GM19468 (cell line): ENCODE data around the gene DNAJA4.

Source experiments
- ATAC-seq: cut with Tn5 transposase; IDR thresholded peaks from one replicate; pipeline ENCODE4 v1.9.1; 2021; ENCODE audit warnings: mild to moderate bottlenecking, moderate library complexity, moderate number of reproducible peaks; ENCODE audit not compliant: unreplicated experiment; ENCODE audit errors: extremely low read depth

The DNAJA4 gene

DNA sequence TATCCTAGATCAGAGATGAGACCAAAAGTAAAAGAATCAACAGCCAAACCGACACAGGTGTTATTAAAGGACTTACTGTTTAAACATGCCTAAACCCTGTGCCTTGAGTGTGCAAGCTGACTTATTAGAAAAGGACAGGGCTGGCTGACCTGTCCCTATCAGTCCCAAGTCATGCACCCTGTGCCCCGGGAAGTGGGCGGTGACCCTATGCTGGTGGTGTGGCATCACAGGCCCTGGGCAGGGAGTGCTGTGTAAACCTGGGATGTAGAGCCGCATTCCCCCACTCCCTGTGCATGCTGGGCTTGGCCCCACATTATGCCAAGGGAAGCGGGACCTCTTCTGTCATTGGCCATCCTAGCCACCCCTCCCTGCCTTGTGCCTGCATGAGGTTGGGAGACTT lies 10.6 kb downstream of the DNAJA4 start:
- no peak for ATAC-seq

DNA sequence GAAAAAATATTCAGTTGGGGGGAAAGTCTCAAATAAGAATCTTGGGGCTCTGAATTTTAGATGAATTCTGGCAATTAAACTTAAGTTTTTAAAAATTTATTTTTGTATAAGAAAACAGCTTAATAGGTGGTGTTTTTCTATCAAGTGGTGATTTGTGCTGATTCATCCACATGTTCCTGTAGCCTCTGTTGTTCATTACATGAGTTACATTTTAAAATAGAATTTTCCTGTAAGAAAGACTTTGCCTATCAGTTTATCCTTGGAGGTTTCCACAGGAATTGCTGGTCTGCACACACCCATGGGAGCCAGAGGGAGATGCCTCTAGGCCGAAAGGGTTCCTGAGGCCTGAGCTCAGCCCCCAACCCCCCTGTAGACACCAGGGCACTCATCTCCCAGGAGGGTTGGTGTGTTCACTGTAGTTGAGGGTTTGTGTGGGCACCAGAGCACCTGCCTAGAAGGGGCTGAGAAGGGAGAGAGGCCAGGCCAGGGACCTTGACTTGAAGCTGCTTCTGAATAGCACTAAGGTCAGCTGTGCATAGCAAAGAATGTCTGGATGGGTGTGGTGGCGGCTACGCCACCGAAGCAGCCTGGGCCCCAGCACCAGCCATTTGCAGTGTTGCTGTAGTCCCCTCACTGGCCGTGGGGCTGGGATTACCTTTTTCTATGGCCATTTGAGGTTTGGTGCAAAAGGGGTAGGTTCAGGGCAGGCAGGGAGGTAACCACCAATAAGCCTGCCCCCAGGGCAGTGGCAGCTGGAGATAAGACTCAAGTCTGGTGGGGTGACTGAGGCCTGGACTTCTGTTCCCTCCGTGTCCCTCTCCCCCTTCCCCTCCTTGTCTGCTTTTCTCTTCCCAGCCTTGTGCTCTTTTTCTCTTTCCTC lies 11.9 kb downstream of the DNAJA4 start:
- no peak for ATAC-seq

DNA sequence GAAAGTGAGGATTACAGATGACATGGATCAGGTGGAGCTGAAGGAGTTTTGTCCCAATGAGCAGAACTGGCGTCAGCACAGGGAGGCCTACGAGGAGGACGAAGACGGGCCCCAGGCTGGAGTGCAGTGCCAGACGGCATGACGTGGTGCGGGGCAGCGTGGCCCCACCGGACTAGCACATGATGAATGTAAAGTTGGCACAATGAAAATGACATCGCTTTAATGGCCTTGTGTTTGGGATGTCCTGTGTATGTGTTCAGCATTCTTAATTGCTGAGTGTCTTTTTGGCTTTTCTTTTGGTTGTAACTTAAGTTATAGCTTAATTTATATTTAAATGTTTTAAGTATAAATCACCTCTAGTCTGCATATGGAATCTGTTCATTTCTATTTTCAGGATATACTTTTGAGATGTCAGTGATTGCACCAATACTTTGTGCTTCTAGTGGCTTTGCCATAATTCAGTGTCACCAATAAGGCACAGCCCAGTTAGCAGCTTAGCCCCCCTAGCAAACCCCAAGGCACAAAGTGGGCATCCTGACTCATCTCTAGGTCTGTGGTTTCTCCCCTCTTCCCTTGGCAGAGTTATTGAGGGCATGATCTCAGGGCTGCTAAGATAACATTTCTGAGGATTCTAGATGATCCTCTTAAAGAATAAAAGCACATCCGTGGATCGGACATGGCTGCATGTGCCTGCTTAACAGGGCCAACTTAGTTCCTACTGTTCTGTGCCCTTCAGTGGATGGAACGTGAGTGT lies 16.1 kb downstream of the DNAJA4 start:
- ATAC-seq = no peak

DNA sequence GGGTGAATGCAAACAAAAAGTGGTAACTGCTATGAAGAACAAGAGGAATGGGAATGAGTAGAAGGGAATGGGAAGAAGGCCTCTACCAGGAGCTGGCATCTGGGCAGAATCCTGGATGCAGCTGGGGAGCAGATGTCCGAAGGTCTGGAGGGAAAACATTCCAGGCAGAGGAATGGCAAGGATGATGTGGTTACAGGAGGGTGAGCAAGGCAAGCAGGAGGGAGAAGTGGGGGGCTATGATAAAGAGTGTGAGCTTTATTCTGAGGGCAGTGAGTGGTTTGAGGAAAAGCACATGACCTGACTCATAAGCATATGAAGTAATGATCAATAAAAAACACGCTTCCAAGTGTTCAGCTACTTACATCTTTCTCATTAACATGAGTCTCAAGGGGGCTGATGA lies 18.0 kb downstream of the DNAJA4 start:
- no peak for ATAC-seq

DNA sequence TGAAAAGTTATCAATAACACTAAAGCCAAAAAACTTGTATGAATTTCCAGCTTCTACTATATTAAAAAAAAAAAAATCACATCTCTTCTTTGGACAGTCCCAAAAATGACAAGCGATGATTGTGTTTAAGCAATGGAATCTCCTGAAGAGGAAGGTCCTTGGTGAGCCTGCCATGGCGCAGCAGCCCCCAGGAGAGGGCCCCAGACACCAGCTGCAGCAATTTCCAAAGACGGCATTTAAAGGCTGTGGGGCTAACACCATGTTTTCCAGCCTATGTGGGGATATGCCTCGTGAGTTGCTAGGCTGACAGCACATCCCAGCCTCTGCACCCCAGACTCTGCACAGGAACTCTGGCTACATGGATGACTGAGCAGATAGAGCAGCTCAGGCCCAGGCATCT lies 20.4 kb downstream of the DNAJA4 start:
- no peak for ATAC-seq

DNA sequence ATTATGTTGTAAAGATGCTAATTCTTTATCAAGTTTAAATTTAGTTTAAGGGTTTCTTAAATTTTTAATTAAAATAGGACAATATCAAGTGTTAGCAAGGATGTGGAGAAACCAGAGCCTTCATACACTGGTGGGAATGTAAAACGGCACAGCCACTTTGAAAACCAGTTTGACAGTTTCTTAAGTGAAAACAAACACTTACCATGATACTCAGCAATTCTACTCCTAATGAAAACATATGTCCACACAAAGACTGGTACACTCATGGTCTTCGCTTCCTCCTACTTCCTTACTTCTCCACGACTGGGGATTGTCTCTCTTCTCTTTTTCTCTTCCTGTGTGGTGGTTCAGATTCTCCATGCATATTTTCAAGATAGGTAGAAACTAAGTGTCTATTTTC lies 25.9 kb downstream of the DNAJA4 start:
- ATAC-seq = no peak

DNA sequence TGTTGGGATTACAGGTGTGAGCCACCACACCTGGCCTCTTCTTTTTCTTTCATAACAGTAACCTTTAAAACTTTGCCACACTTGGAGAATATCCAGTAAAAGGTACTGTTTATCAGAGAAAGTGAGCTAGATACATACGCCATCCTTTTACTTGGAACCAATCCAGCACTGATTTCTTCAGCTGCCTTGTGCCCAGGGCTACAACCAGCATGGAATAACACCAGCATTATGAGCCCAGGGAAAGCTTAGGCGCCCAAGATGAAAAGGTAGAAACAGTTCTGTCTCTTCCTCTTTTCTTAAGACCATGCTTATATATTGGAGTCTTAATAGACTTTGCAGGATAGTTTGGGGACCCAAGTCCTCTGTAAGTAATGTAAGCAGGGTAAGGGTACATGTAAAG lies 26.7 kb downstream of the DNAJA4 start:
- no peak for ATAC-seq

DNA sequence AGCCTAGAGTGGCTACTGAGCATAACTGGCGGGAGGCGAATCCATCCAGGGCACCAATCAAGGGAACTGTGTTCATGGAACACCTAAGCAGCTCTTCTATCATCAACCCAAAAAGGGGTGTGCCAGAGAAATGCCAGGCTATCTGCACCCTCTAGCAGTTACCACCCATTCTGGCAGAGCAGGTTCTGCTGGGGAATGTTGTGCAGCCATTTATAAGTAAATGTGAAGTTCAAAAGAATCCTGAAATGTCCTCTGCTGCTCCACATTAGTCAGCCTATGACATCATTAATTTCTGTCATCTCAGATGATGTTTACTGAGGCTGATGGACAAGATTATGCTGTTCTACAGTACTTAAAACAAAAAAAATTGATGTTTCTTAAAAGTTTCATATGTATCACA lies 27.3 kb downstream of the DNAJA4 start:
- no peak for ATAC-seq

DNA sequence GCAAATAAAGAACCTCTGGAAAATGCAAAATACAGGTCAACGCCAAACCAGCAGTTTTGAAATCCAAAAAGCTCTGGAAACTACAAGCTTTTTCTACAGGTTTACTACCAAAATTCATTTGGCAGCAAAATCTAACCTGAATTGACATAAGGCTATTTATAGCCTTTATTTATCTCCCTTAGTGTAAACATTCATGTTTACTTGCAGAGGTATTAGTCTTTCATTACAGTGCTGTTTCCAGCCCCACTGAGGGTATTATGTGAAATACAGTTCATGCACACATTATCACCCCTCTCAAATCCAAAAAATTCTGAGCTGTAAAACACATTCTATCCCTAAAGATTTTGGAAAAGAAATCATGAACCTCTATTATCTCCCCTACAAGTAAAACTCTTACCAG lies 27.9 kb downstream of the DNAJA4 start:
- ATAC-seq = no peak

DNA sequence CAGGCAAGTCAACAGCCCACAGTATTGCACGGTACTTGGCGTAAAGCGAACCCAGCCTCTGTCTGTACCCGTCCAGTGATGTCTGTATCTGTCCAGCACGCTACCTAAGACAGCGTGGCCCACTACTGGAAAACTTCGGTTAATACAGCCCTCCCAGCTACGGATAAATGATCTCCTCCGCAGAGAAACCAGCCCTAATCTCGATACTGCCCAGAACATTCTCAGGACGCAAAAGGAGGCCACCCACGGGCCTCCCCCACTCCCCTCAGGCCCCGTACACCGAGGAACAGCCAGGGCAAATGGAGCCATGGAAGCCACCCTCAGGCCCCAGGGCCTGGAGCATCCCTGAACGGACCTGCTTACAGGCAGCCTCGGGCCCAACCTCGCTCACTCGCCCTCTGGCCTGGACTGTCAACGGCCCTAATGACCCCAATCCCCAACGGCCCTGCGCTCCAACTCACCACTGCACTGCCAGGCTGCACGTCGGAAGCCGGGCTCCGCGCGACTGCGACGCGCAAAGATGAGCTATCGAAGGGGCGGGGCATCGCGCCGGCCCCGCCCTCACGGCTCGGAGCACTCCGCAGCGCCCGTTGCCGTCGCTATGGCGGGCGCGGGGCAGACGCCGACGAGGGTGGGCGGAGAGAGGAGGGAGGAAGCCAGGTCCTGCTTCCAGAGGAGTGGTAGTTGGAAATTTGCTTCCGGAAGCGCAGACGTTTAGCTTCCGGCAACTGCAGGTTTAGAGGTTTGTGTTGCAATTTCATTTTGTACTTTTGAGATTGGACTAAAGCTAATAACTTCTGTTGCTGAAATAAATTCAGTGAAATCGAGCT lies 35.0 kb downstream of the DNAJA4 start, which contains the start of gene SKIC8:
Gene SKIC8, minus strand, starts transcription at position 509 of the 830 bp plus-strand sequence. CDS start 3,923 bp downstream, outside the sequence.
- ATAC-seq = peak; percentile 75

DNA sequence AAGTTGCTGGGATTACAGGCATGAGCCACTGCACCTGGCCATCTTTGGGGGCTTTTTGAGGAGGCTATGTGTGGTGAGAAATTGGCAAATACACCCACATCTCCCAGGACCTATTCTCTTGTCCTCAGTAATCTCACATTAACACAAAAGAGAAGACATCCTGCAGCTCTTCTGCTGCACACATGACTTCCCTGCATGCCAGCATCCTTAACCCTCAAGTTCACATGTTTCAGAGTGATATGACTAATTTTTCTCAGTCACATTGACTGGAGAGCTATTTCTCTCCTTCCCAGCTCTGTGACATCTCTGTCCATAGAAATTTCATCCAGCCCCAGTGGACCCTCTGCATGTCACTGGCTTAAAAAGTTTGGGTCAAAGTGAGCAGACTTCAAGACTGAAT lies 37.0 kb downstream of the DNAJA4 start:
- no peak for ATAC-seq

DNA sequence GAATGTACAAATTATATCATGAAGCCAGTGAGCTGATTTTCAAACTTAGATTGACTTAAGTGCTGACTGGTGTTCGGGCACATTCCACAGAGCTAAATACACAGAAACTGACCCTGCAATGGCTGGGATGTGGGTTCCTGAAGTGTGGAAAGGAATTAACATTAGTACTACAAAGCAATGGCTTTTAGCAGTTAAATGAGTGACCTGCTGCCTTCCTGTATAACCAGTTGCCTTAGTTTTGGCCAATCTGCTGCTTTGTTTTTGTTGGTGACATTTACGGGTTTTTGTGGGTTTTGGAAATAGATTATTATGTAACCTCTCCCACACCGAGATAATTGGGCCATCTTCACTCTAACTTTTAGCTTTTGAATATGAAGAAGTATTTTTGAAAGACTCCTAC lies 37.5 kb downstream of the DNAJA4 start:
- ATAC-seq = no peak

DNA sequence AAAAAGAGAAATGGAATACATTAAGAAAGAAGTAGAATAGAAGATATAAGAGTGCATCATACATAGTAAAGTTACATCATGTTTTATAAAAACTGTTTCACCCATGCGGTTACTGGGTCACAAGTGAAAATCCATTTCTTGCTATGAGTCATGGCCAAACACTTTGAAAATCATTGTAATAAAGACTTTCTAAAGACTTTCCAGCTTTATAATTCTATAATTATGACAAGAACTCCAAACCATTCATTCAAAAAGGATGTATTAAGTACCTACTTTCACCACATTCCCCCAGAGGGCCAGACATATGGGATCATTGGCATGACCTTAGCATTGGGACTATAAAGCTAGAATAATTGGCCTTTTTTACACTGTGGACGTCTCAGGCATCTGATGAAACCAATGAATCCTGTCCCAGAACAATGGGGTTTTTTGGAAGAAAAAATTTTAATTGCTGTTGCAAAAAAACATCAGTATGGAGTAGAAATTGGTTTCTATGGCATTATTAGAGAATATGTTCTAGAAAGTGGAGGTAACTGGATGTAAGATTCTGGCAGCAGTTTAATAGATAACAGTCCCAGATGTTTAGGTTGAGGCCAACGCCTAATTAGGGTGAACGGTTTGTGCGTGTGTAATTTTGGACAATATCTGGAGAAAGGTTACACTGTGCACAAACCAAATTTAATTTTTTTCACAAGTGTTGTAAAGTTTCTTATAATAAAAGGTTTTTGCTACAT lies 38.4 kb downstream of the DNAJA4 start:
- ATAC-seq = no peak

DNA sequence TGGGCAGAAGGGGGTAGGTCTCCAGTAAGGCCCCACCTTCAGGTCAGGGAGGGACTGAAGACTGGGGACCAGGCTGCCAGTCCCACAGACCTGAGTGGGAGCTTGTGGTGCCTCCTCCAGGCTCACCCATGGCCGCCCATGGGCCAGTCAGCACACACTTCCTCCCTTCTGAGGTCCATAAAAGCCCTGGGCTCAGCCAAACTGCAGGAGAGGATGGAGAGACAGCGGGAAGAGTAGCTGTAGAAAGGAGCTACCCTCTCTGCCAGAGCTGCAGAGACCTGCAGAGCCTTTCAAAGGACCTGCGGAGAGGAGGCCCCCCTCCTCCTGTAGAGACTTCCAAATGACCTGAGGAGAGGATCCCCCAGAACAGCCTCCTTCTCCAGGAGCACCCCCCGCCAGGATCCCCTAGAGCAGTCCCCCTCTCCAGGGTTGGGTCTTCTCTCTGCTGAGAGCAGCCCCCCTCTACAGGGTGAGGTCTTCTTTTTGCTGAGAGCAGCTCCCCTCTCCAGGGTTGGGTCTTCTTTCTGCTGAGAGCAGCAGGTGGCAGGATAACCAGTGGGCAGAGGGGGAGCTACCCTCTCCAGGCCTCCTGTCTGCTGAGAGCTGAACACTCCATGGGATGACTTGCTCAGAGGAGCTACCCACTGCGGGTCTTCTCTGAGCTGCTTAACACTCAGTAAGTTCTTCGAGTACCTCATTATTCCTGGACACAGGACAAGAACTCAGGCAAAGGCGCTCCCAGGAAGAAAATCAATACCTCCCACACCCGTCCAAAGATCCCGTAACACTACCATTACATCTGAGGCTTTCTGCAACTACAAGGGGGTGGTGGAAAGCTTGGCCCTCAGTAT lies 40.1 kb downstream of the DNAJA4 start:
- ATAC-seq = no peak

DNA sequence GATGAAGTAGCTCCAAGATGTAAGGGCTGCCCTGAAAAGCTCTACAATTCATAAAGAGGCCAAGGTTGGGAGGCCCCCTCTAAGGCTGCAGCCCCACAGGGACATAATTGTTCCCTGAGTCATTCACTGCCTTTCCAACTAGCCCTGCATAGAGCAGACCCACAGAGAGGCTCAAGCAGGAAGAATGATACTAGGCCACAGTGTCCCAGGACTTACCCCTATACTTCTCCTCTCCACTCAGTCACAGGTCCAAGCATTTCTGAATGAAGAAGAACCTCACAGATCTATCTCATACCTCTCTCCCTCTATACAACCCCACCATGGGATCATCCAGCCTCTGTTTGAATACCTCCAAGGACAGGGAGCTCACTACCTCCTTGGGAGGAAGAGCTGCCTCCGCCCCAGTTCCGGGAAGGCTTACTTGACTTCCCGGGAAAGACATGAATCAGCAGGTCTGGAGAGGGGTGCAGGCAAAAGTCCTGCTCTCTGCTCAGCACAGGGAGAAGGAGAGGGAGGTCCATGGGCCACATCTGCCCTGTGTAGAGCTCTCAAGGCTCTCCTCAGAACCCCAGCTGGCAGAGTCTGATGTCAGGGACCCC lies 41.9 kb downstream of the DNAJA4 start:
- no peak for ATAC-seq

DNA sequence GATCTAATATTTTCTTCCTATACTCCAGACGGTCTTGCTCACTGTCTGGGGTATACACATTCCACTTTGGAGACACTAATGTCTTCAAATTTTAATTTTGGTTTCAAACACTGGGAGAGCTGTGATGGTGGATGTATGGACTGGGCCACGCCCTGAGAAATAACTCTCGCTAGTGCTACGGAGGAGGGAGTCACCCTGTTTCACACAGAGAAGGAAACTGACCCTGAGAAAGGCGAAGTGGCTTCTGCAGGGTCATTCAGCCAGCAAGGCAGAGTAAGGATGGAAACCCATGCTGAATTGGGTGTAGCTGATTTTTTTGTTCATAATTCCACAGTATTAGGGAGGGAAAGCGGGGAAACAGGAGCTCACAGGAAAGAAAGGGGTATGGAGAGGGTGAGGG lies 43.6 kb downstream of the DNAJA4 start:
- ATAC-seq = no peak

DNA sequence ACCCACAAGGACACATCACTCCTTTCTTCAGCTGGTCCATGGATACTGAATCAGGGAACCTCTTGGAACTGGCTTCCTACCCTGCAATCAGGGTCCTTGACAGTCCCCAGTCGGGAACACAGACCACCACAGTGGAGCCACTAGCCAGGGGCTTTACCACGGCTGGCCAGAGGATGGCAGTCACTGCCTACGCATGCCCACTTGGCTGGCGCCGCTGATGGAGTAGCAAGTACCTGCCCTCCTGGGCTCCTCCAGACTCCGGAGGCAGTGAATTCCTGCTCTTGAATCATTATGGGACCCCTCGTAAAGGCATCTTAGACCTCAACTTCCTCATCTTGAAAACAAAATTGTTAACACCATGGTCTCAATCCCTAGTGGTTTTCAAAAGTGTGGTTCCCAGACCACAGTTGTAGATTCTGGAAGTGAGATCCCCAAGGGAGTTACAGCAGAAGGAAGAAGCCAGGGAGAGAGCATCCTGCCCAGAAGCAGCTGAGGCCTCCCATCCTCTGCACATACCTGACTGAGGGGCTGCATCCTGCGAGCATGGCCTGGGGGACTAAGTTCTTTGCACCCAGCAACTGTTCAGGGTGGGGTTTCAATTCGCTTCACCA lies 44.2 kb downstream of the DNAJA4 start:
- no peak for ATAC-seq

DNA sequence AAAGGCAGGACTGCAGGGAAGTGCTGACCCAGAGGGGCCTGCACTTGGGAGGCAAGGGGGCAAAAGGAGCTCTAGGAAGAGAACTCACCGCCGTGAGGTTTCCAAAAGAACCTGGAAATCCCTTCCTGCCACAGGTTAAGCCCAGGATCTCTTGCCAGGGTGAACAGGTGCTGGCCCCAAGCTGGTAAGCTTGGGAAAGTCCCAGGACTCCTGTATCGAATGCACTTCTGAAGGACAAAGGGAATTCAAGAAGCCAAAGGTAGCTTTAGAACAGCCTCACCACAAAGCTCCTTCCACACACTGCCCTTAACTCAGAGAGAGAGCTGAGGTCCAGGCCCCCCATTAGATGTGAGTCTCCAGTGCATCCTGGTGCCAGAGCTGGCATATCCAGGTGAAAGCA lies 46.9 kb downstream of the DNAJA4 start:
- ATAC-seq = no peak
